ENCODE results near the gene TACC3.

The TACC3 gene

DNA sequence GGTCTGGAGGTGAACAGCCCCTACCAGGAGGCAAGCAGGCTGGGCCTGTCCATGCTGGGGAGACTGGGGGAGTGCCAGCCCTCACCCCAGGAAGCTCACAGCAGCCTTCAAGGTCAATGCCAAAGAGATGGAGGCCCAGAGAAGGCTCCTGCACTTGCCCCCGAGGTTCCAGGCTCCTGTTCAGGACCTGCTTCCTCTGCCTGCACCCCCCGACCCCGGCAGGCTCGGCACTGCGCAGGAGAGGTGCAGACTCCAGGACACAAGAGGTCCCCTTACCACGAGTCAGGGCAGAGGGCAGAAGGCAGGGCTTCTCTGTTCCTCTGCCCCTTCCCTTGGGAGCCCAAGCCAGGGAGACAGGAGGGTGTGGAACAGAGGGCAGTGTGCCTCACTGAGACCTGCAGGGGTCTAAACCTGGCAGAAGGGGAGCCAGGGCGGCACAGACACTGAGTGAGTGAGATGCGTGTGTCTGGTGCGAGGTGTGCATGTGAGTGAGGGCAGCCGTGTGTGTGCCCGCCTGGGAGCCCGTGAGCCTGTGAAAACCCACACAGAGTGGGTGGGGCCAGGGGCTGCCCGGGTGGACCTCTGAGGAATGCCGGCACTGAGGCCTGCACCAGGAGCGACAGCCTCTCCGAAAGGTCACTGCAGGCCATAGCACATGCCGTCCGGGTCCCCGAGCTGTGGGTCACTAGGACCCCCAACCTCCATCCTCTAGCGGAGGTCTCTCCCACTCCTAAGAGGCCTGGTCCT lies 41.1 kb downstream of the TACC3 start:
- POLR2A ChIA-PET = no interaction called here
- TF ChIP-seq, protein P1, sequence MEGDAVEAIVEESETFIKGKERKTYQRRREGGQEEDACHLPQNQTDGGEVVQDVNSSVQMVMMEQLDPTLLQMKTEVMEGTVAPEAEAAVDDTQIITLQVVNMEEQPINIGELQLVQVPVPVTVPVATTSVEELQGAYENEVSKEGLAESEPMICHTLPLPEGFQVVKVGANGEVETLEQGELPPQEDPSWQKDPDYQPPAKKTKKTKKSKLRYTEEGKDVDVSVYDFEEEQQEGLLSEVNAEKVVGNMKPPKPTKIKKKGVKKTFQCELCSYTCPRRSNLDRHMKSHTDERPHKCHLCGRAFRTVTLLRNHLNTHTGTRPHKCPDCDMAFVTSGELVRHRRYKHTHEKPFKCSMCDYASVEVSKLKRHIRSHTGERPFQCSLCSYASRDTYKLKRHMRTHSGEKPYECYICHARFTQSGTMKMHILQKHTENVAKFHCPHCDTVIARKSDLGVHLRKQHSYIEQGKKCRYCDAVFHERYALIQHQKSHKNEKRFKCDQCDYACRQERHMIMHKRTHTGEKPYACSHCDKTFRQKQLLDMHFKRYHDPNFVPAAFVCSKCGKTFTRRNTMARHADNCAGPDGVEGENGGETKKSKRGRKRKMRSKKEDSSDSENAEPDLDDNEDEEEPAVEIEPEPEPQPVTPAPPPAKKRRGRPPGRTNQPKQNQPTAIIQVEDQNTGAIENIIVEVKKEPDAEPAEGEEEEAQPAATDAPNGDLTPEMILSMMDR (IDR thresholded peaks at IDR 0.05; ENCODE audit: control extremely low read depth, extremely low read depth, low read depth, missing control alignments) = no peak
- CTCF ChIA-PET = interaction anchor here (1.0 to 1.4 kb wide), 2 partner anchors 14 to 137 kb away, joined by 3 read pairs; no protein-coding TSS in a partner anchor
- DNase-seq (ENCODE audit: extremely low spot score) = no peak

DNA sequence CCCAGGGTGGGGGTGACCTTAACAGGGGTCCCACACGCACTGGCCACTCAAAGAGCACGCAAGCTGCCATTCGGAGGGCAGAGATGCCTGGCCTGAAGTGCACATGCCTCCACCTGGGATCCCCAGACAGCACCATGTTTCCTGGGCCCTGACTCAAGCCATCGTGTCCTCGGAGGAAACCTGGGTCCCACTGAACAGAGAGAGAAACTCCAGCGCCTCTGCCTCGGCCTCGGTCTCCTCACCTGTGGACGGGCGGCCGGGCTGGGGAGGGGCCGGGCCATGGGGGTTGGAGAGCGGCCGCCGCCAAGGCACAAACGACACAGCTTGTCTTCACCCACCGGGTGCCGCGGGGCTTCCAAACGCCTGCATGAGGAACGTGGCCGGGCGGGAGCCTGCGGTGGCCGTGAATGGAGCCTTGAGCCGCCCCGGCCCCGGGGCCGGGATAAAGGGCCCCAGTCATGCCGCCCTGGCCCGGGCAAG lies 41.8 kb downstream of the TACC3 start:
- ChIA-PET POLR2A (no interaction called here), CTCF (interaction anchor here (1.0 kb wide), 1 partner anchor 15 kb away, joined by 3 read pairs; no protein-coding TSS in a partner anchor)
- no peak for DNase-seq (ENCODE audit: extremely low spot score)
- TF ChIP-seq, protein P1 (IDR thresholded peaks at IDR 0.05; ENCODE audit: control extremely low read depth, extremely low read depth, low read depth, missing control alignments) = no peak

DNA sequence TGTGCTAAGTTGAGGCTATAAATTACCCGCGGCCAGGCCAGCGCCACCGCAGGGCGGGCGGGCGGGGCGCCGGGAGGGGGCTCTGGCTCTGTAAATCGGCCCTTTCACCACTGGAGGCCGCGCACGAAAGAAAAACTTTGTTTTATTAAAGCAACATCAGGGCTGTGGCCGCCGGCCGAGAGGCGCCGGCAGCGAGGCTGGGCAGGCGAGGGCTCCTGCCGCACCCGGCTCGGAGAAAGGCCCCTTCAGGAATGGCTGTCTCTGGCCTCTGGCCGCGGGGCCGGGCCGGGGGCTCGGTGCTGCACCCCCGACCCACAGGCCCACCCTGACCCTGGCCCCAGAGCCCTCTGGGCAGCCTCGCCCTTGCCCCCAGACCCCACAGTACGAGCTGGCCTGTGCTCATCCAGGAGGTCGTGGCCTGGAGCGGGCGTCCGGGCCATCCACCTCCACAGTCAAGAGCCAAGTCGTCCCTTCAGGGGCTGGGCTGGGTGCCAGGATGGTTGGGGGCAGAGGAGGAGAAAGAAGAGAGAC lies 42.3 kb downstream of the TACC3 start:
- DNase-seq (ENCODE audit: extremely low spot score) = no peak
- POLR2A ChIA-PET = no interaction called here
- CTCF ChIA-PET = interaction anchor here (1.0 to 1.4 kb wide), 3 partner anchors 15 to 46 kb away, joined by 3 to 4 read pairs (median 3); no protein-coding TSS in a partner anchor
- TF ChIP-seq, protein P1 (IDR thresholded peaks at IDR 0.05; ENCODE audit: control extremely low read depth, extremely low read depth, low read depth, missing control alignments) = no peak

DNA sequence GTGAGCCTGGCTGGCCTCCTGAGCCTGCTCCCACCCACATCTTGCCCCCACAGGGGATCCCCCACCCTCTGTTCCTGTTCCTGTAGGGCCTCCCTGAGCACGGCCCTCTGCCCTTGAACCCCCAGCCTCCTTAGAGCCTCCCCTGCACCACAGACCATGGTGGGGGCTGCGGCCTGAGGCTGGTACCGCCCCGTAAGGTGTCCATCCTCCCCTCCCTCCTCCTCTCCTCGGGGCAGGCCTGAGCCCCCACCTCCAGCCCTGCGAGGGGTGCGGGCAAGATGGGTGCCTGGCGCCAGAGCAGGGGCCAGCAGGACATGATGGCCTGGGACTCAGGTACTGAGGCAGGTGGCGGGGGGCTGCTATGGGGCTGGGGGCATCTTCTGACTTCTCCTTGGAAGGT lies 43.3 kb downstream of the TACC3 start:
- CTCF ChIA-PET = interaction anchor here (1.0 to 1.4 kb wide), 4 partner anchors 13 to 45 kb away, joined by 3 to 4 read pairs (median 4); no protein-coding TSS in a partner anchor
- TF ChIP-seq, protein P1 (IDR thresholded peaks at IDR 0.05; ENCODE audit: control extremely low read depth, extremely low read depth, low read depth, missing control alignments) = no peak
- no peak for DNase-seq (ENCODE audit: extremely low spot score)
- POLR2A ChIA-PET = no interaction called here

DNA sequence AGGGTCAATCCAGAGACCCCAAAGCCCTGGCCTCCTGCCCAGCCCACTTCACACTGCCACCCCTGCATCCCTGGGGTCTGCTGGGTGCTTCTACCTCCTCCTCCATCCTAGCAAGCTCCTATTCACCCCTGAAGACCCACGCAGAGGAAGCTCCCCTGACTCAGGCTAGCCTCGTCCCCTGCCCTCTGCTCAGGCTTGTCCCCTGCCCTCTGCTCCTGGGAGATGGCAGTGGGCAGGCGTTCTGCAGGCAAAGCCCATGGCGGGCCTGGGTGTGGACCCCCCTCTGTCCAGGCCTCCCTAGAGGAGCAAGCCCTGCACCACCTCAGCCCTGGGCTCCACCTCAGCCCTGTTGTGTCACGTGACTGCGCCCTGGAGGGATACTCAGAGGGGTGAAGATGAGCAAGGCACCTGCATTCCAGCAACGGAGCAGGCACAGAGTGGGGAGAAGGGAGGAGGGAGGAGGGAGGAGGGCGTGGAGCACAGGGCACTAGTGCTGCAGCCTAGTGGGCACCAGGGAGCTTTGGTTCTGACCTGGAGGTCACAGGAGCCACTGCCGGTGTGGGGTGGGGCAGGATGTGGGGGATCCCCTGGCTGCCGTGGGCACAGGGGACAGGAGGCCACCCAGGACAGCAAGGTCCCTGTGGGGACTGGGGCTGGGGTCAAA lies 44.2 kb downstream of the TACC3 start:
- ChIA-PET CTCF (interaction anchor here (1.0 to 1.4 kb wide), 3 partner anchors 14 to 39 kb away, joined by 4 read pairs; no protein-coding TSS in a partner anchor), POLR2A (no interaction called here)
- TF ChIP-seq, protein P1 (IDR thresholded peaks at IDR 0.05; ENCODE audit: control extremely low read depth, extremely low read depth, low read depth, missing control alignments) = no peak
- DNase-seq (ENCODE audit: extremely low spot score) = no peak

Measured in GM10248 (cell line).